CD4-positive, alpha-beta T cell treated with Interleukin-2 at 100 ng/mL for 4 hours (primary cell): ENCODE measurements around the gene SLMAP.

ENCODE experiments used
- DNase-seq: peaks from one replicate; pipeline ENCODE4 v3.0.0-alpha.2; 2020; ENCODE audit warnings: low spot score

Gene SLMAP

GRCh38 chr3:57943525-57944495, 187.7 kb downstream of the SLMAP start:
- DNase-seq = no peak

GRCh38 chr3:57946970-57947381, 190.9 kb downstream of the SLMAP start:
- DNase-seq = no peak

- no peak for DNase-seq
Measured at GRCh38 chr3:57948080-57948671, 192.1 kb downstream of the SLMAP start.

GRCh38 chr3:57948781-57949242, 192.7 kb downstream of the SLMAP start:
- no peak for DNase-seq

- DNase-seq = no peak
Measured at GRCh38 chr3:57949344-57949743, 193.2 kb downstream of the SLMAP start.

GRCh38 chr3:57949785-57950615, 193.9 kb downstream of the SLMAP start:
- no peak for DNase-seq

- DNase-seq = no peak
Measured at GRCh38 chr3:57951066-57951882, 195.2 kb downstream of the SLMAP start.

GRCh38 chr3:57952208-57952631, 196.1 kb downstream of the SLMAP start:
- DNase-seq = no peak

- DNase-seq = no peak
Measured at GRCh38 chr3:57952651-57953050, 196.5 kb downstream of the SLMAP start.

- DNase-seq = no peak
Measured at GRCh38 chr3:57953576-57953975, 197.5 kb downstream of the SLMAP start.

GRCh38 chr3:57956119-57956832, 200.2 kb downstream of the SLMAP start:
- DNase-seq = no peak

GRCh38 chr3:57956833-57957174, 200.7 kb downstream of the SLMAP start:
- DNase-seq = no peak

GRCh38 chr3:57957824-57958223, 201.7 kb downstream of the SLMAP start:
- DNase-seq = no peak

- no peak for DNase-seq
Measured at GRCh38 chr3:57958642-57959422, 202.7 kb downstream of the SLMAP start.

GRCh38 chr3:57959423-57960173, 203.5 kb downstream of the SLMAP start:
- DNase-seq = no peak

GRCh38 chr3:57960174-57960505, 204.0 kb downstream of the SLMAP start:
- DNase-seq = no peak

GRCh38 chr3:57961177-57961827, 205.2 kb downstream of the SLMAP start:
- no peak for DNase-seq

GRCh38 chr3:57961828-57962447, 205.8 kb downstream of the SLMAP start:
- no peak for DNase-seq

- DNase-seq = no peak
Measured at GRCh38 chr3:57962448-57962834, 206.3 kb downstream of the SLMAP start.
